ENCODE results near the gene USH2A. TPM values are rescaled to one million over a fixed set of nuclear protein-coding genes. Genes with fewer than 3 reads are reported as not detected.
"Not testable (repeated sequence)": the region's sequence is repeated elsewhere in the genome, so short reads cannot be mapped to it uniquely, and the experiment has no call there.

Gene USH2A
- total RNA-seq, 1 experiment from 2014 or later: 8.1 TPM

DNA sequence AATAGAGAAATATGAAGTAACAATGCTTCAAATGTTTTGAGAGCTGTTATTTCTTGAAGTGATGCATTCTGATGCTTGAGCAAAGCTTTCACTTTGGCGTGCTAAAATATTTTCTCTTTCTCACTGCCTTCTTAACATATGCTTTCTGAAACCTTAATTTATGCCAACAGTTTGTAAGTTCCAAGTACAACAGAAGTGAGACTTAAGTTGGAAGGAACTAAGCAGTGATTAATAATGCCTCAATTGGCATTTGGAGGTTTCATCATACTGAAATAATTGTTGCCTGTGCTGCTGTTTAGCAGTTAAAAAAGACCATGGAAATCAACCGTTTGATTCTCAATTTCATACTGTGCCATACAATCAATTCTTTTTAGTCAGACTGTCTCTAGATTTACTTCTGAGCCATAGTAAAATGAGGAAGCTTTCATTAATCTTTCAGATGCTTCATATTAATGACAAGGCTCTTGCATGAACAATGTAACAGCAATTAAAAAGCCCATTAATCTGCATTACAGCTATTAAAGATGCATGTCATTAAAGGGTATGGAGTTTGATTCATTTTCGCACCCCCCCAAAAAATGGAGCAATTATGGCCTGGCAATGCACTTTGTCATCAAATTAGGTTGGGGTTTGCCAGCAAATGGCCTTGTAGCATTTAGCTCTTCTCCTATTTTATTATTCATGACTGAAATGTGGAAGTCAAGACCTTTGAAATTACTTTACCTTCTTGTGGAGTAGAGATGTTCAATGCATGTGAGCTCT lies 375.3 kb downstream of the USH2A start:
- DNase-seq (ENCODE audit: low spot score): no peak

DNA sequence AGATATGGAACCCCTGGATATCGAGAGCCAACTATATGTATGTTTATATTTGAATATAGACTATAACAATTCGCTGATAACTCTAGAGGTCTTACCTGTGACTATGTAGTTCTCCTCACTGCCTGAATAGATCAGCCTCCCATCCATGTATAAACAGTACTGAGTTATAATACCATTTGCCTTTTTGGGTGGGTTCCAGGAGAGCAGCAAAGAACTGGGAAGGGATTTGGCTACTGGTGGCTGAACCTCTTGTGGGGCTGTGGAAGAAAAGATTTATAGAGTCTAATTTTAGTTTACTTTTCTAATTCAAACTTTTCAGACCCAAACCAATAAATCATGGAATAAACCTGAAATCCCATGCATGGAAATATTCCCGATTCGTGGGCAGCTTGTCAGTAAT lies 376.9 kb downstream of the USH2A start:
- DNase-seq (ENCODE audit: low spot score): peak; percentile 21

DNA sequence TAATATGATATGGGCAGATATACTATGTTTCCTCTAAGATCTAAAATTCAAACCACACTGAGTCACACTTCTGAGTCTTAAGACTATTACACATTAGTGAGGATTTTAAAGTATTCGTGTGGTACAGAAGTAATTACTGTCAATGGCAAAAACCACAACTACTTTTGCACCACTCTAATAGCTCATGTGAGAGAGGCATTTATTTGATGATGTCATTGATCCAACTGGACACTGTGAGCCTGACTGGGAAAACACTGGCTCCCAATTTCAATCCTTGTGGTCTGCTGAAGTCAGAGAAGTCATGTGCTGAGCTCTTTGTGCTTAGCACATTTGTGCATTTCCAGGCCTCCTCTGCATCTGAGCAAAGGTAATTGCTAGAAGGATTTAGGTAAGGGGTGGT lies 377.8 kb downstream of the USH2A start:
- DNase-seq (ENCODE audit: low spot score): peak; percentile 99

DNA sequence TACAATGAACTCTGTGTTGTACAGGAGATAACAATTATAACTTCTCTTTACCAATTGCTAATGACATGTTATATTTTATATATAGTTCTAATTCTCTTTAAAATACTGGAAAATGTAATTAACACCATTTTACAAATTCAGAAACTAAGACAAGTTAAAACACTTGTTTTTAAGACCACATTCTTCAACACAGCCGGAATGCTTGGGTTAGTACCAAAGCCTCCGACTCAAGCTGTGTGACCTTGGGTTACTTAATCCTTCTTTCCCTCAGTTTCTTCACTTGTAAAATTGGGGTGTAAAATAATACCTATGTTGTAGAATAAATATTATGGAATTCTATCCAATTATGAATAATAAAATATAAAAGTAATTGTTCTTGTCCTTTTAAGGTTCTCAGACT lies 378.7 kb downstream of the USH2A start:
- no peak for DNase-seq (ENCODE audit: low spot score)

DNA sequence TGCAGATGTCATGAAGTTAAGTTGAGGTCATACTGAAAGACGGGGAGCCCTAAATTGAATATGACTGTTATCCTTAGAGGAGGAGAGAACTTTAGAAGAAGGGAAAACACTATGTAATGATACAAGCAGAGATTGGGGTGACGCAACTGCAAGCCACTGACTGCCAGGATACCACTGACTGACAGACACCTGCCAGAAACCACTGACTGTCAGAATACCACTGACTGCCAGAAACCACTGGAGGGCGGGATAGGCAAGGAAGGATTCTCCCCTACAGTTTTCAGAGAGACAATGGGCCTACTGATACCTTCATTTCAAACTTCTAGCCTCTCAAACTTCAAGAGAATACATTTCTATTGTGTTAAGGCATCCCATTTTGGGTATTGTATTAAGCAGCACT lies 388.7 kb downstream of the USH2A start:
- no peak for DNase-seq (ENCODE audit: low spot score)

DNA sequence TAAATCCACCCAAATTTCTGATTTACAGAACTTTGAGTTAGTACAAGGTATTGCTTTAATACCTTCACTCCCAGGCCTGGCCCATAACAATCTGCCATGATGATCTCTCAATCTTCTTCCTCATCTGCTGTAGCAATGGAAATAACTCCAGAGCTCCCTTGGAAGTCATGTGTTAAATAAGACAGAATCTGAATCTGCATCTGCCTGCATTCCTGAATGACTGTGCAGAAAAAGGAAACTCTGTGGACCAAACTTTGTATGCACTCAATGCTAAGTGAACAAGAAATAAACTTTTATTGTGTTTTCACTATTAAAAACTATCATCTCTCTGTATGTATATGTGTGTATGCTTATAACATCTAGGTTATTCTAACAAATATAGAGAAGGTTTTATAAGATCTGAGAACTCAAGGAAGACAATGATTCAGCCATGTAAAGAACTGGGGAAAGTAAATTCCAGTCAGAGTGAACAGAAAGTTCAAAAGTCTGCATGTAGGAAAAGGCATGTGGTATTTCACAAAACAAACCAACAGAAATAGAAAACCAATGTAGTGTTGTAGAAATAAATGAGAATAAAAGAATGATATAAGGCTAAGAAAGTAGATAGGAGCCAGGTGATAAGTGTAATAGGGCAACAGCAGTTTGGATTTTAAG lies 390.2 kb downstream of the USH2A start:
- DNase-seq (ENCODE audit: low spot score): no peak

DNA sequence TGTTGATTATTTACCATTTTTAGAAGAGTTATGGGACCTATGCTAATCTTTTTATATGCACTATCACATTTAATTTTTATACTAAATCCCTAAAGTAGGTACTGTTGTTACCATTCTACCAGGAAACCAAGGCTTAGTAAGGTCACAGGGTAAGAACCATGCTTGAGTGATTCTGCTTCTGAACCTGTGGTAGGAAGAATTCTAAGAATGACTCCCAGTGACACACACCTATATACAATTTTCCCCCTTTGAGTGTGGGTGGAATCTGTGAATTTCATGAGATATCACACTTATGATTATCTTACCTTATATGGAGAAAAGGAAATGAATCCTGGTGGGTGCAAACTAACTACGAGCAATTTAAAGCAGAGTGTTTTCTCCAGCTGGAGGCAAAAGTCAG lies 391.0 kb downstream of the USH2A start:
- no peak for DNase-seq (ENCODE audit: low spot score)

DNA sequence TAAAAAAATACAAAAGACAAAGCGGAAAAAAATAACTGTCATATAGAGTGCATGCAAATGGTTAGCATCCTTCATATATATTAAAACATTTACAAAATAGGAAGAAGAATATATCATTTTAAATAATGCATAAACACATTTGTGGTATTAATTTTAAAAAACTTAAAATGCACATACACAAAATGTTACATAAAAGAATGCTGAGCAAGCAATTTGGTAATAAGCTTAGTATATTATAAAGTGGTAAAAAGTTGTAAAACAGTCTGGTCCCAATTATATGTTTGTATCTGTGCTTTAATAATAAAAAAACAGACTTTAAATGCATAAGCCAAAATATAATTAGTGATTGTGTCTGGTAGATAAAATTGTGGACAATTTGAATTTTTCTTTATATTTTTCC lies 394.6 kb downstream of the USH2A start:
- no peak for DNase-seq (ENCODE audit: low spot score)

DNA sequence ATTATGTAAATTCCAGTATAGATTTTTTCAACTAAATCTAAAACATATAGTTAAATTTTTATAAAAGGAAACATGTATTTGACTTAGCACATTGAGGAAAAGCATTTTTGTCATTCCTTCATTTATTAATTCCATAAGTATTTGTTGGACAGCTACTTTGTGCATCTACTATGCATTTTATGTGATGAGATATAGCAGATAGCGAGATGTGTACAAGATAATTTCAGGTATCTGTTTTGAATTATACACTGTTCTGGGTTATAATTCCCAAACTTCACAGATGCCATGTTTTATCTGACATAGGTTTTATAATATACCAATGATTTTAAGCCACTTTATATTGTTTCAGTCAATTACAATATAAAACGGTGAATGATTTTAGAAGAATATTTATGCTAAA lies 398.7 kb downstream of the USH2A start:
- DNase-seq (ENCODE audit: low spot score): no peak

DNA sequence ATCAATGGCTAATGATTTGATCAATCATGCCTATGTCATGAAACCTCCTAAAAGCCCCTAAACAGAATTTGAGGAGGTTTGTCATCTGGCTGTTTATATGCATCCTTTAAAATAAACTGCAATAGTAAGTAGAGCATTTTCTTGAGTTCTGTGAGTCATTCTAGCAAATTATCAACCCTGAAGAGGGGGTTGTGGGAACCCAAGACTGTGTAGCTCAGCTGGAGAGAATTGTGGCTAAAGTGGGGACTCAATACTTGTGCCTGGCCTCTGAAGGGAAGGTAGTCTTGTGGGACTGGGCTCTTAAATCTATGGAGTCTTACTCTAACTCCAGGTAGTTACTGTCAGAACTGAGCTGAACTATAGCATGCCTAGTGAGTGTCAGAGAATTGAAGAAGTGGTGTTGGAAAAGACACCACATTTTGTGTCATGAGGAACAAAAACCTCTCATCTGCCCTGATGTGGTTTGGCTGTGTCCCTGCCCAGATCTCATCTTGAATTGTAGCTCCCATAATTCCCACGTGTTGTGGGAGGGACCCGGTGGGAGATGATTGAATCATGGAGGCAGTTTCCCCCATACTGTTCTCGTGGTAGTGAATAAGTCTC lies 402.4 kb downstream of the USH2A start:
- no peak for DNase-seq (ENCODE audit: low spot score)

DNA sequence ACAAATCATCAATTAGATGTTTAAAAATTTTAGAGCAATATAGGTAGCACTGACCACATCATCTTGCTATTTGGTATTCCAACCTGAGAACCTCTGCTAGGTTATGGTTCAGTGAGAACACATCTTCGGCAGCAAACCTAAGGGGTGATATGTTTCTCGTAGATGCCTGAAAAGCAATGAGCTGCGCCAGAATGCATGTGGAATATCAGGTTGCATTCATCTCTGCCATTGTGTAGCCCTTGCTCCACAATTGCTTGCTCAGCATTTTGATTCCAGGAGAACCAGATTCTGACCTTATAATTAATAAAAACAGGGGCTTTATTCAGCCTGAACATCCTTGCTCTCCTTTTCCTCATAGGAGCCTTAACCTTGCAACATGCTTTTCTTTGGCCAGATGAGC lies 408.1 kb downstream of the USH2A start:
- no peak for DNase-seq (ENCODE audit: low spot score)

DNA sequence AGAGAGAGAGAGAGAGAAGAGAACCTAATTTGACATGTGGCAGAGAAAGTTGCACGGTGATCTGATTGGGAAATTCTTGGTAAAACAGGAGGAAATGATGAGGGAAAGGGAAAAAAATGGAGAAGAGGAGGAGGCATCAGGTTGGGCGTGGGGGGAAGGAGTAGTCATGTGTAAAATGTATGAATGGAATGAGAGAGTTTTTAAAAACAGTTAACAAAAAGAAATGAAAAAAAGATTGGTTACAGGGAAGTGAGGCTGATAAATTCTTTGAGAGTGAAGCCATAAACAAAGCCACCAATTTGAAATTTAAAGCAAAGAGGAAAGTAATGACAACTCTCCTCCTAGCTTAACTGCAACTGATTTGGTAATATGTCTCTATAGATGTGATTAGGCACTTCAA lies 409.2 kb downstream of the USH2A start:
- DNase-seq (ENCODE audit: low spot score): no peak

DNA sequence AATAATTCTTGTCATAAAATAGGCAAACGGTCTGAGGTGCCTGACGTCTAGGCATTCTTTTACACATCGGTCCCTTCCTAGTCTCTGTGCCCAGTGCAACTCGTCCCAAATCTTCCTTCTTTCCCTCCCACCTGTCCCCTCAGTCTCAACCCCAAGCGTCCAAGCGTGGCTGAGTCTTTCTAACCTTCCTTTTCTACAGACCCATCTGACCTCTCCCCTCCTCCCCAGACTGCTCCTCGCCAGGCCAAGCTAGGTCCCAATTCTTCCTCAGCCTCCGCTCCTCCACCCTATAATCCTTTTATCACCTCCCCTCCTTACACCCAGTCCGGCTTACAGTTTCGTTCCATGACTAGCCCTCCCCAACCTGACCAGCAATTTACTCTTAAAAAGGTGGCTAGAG lies 413.8 kb downstream of the USH2A start:
- DNase-seq (ENCODE audit: low spot score): not testable (repeated sequence)

DNA sequence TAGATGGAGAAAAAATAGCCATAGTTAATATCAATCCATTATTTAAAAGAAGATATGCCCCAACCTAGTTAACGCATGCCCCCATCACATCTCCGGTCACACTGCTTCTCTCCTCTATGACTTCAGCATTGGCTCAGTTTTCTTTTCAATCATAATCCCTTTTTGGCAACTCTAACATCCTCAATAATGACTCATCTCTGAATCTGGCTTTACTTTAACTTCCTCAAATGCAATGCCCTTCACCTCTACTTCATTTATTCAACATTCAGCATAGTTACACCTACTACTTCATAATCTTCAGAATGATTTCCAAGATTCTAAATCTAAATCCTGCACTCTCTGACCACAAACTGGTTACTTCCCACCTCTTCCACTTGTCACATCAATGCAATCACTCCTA lies 417.3 kb downstream of the USH2A start:
- peak; percentile 83 for DNase-seq (ENCODE audit: low spot score)

DNA sequence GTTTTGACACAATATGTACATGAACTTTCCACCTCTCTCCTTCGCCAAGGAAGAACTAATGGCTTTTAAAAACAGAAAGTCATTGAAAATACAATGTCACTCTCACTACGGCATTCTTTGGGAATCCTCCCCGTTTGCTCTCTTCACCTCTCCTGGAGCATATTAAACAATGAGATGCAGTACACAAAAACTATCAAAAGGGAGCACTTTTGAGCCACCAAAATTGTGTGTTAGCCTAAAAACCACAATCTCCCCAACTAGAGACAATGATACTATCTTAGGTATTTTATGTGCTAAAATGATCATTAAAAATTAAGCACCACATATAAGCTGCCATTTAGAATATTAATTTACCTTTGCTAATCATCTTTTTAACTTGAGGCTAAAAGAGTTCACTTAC lies 430.6 kb downstream of the USH2A start:
- peak; percentile 68 for DNase-seq (ENCODE audit: low spot score)

DNA sequence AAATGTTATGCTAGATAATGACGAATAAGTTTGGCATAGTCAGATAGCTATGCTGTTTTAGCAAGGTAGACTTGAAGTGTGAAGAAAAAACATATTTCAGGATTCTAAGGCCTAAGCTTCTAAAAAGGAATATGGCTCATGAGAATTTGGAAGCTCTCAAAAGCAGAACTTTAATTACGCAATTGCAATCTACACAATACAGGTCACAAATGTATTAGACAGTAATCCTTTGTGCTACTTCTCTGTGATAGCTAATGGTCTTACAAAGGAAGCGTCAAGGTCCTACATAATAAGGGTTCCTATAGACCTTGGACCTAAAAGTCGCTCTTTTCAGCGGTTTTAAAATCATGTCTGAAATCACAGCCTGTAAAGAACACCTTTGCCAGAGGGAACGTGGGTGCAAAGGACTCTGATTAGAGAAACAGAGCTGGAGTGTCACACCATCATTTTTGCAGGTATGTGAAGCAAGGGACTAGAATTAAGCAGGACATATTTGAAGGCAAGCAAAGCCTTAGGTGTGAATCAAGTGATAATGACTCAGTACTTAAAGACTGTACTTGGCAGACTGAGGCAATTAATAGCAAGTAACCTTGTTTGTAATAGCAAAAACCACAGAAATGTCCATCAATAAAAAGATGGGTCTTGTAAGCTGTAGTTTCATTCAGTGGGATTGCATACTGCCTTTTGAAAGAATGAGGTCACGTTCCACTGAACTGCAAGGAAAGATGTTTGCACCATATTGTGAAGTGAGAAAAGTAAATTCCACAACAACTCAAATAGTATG lies 436.0 kb downstream of the USH2A start:
- no peak for DNase-seq (ENCODE audit: low spot score)

DNA sequence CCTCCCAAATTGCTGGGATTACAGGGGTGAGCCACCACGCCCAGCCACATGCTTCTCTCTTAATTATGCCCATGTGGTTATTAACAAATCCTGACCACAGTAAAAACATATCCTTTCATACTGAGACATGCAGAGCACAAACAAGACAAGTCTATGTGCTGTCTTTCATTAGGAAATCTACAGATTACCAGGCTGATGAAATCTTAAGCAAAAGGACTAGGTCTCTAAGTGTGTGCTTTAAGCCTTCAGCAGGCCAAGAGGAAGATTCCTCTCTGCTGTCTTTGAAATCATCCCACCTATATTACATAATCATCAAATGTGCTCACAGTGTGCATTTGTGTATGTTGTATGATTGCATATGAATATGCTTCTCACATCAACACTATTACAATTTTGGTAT lies 436.8 kb downstream of the USH2A start:
- no peak for DNase-seq (ENCODE audit: low spot score)

DNA sequence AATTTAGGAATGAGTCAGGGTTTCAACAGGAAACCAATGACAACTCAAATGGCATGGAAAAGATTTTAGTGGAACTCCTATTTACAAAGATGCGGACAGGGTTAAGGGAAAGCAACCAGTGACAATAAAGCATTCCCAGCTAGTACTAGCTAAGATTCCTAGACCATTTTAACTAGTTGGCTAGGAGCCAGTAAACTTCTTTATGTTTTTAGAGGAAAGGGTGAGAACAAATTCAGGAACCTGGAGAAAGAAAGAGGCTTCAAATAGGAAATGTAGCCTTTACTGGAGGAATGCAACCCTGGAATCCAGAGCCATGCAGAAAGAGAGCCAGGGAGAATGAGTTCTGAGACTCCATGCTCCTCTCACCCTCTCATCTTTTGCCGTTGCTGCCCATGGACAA lies 439.6 kb downstream of the USH2A start:
- no peak for DNase-seq (ENCODE audit: low spot score)

DNA sequence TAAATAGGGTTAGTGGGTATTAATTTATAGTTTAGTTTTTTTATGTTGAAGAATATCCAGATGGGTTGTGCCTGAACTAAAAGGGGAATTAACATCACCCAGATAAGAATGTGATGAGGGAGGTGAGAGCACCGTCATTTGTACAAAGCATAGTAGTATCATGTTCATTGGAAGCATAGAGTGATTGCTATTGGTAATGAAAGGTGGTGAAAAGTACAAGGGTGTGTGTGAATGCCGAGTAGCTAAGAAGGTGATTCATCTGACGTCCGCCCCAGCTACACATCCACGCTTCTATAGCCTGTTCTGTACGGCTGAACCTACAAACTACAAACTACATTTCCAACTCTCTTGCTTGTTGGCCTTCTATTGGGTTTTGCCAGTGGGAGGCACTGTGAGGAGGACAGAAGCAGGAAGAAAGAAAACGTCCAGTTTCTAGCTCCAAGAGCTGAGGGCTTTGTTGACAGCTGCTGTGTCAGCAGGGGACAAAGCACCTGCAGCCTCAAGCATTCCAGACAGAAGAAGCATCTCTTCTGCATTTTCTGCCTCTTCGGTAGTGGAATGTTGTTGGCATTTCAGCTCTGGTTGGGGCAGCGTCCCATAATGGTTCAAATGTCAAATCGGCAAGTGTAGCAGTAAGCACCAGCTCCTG lies 451.3 kb downstream of the USH2A start:
- DNase-seq (ENCODE audit: low spot score): no peak

DNA sequence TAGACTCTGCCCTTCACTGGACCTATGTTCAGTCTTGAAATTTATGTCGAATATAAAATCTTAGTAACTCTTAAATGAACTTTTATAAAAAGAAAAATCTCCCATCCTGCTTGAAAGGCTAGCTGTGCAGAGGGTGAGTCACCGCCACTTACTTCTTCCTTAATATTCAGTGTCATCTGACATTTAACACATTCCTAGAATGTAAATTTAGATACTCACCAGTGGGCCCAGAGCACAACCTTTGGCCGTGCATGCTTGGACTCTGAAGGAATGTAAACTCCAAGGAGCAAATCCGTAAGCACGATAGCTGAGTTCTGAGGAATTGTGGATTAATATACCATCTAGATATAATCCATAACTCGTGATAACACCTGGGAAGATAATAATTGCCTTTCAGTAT lies 452.8 kb downstream of the USH2A start:
- DNase-seq (ENCODE audit: low spot score): peak; percentile 69

DNA sequence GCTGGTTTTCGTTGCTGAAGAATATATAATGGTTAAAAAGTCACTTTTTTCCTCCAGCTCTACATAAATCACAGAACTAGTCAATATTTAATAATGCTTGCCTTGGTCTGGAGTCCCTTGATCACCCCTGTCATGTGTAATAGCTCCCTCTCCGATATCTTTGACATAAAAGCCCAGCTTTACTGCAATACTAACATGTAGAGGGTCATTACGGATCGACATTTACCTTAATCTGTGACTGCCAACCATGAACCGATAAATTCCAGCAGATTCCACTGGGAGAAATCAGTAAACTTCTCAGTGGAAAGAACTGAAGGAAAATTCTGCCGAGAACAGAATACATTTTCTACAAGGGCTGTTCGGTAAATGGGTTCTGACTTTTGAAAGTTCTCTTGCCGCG lies 459.6 kb downstream of the USH2A start:
- no peak for DNase-seq (ENCODE audit: low spot score)

DNA sequence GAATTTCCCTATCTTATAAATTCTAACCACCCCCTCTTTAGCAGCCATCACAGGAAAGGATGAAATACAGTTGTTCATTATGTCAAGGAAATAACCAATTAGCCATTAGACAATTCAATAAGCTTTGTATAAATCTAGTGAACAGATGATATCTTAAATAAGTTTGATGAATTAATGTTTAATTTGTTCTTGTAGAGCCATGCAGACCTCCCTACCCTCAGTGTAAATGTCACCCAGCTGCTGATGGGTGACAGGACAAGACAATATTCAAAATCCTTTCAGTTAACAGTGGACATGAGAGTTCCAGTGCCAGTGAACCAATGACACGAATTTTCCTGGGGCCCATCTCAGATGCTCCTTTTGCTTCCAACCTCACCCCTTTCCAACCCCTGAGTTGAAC lies 460.2 kb downstream of the USH2A start:
- no peak for DNase-seq (ENCODE audit: low spot score)

Data from A172 (cell line).